Smooth muscle cell (in vitro differentiated cells): ENCODE results near the gene SOX6. TPM values are rescaled to one million over a fixed set of nuclear protein-coding genes. Genes with fewer than 3 reads are reported as not detected.

Experiments used
- DNase-seq: peaks from one replicate; lab custom pipeline; 2025; ENCODE audit not compliant: unreplicated experiment; lab: John Stamatoyannopoulos, UW
- H2AFZ ChIP-seq: fragments of 200-600 bp; sonication (generic); 2 replicates; pipeline ENCODE4 v1.6.0; 2016; ENCODE audit warnings: antibody characterized with exemption, low read depth, mild to moderate bottlenecking
- H3F3A ChIP-seq: fragments of 200-600 bp; sonication (generic); 2 replicates; pipeline ENCODE4 v1.6.0; 2017; ENCODE audit warnings: antibody characterized with exemption, low read depth
- H3K27ac ChIP-seq: fragments of 200-600 bp; sonication (generic); 2 replicates; pipeline ENCODE4 v1.5.1; 2016; ENCODE audit warnings: low read depth, mild to moderate bottlenecking
- H3K27me3 ChIP-seq: fragments of 200-600 bp; sonication (generic); 2 replicates; pipeline ENCODE4 v1.6.1; 2016; ENCODE audit warnings: low read depth, mild to moderate bottlenecking
- H3K36me3 ChIP-seq: fragments of 200-600 bp; sonication (generic); 2 replicates; pipeline ENCODE4 v1.5.1; 2016; ENCODE audit warnings: low read depth
- H3K4me1 ChIP-seq: fragments of 200-600 bp; sonication (generic); 2 replicates; pipeline ENCODE4 v1.5.1; 2016; ENCODE audit warnings: low read depth
- H3K4me2 ChIP-seq: fragments of 200-600 bp; sonication (generic); 2 replicates; pipeline ENCODE4 v1.6.0; 2016; ENCODE audit warnings: mild to moderate bottlenecking
- H3K4me3 ChIP-seq: fragments of 200-600 bp; sonication (generic); 2 replicates; pipeline ENCODE4 v1.5.1; 2016; ENCODE audit warnings: mild to moderate bottlenecking
- H3K79me2 ChIP-seq: fragments of 200-600 bp; sonication (generic); 2 replicates; pipeline ENCODE4 v1.6.0; 2016; ENCODE audit warnings: low read depth, mild to moderate bottlenecking
- H3K9ac ChIP-seq: fragments of 200-600 bp; sonication (generic); 2 replicates; pipeline ENCODE4 v1.6.0; 2016; ENCODE audit warnings: low read depth
- H3K9me3 ChIP-seq: fragments of 200-600 bp; sonication (generic); replicated peaks from 2 replicates; pipeline ENCODE4 v1.5.1; 2016; ENCODE audit warnings: low read depth
- H4K20me1 ChIP-seq: fragments of 200-600 bp; sonication (generic); 2 replicates; pipeline ENCODE4 v1.6.0; 2016; ENCODE audit warnings: low read depth
- WGBS: methylation state at CpG from one replicate; pipeline ENCODE4 v1.1.7; 2016; ENCODE audit warnings: low lambda C conversion rate; 5-methylcytosine and 5-hydroxymethylcytosine counted together
- polyA plus RNA-seq: library from polyadenylated mRNA; unstranded; fragments of >200 nt; fragmentation: Nextera tagmentation; extraction: Ambion mirVana; gene quantifications from 2 replicates; pipeline ENCODE4 v1.2.1, GENCODE V29; 2016
- total RNA-seq: library from RNA; depleted of rRNA; stranded (reverse); fragments of >200 nt; gene quantifications from 2 replicates; pipeline ENCODE4 v1.2.3, GENCODE V29; 2014
- TF ChIP-seq, protein P1 (sequence below): fragments of 200-600 bp; sonication (generic); IDR thresholded peaks from 2 replicates; pipeline ENCODE4 v1.5.1; 2017; ENCODE audit warnings: borderline replicate concordance, mild to moderate bottlenecking, antibody characterized with exemption; ENCODE audit not compliant: insufficient read depth, poor library complexity, severe bottlenecking

The SOX6 gene
- total and polyA plus RNA-seq, 2 experiments from 2014 or later, result 11.2 to 27.6 TPM

DNA sequence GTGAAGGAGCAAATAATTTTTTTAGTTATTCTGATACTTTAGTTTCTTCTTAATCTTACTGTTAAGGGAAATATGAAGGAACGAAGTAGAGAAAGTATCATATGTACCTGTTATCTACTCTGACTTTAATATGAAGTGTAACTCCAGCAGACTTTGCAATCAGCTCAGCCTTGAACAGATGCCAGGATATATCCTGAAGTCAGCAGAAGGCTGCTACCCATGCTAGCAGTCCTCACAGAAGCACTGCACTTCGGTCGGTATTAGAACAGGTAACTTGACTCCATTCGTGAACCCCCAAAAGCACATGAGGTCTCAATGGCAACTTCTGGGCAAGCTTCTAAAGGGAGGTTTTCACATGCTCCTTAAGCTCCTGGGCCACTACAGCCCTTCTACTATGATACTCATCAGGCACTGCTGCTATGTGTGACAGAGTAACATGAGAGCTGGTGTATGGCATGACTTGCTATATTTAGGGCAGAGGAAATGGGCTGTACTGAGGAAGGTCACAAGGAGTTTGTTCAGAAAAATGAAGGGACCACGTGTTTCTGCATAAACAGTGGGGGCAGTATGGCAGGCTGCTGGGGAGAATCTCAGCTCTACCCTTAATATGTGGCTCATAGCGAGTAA is 344.1 kb downstream of the SOX6 start:
- Histone ChIP-seq H3K9me3 (no peaks in the 10 kb centered on the region), H3K4me3 (no peak overlapping the region), H3K4me1 (peaks cover 10% of the 10 kb centered on the region), H2AFZ (no peak overlapping the region), H3K4me2 (peak overlapping the region; percentile 43), H4K20me1 (no peaks in the 10 kb centered on the region), H3K27me3 (no peaks in the 10 kb centered on the region), H3K36me3 (no peaks in the 10 kb centered on the region), H3K27ac (no peak overlapping the region), H3K79me2 (no peaks in the 10 kb centered on the region), H3F3A (no peaks in the 10 kb centered on the region), H3K9ac (no peak overlapping the region)
- TF ChIP-seq, protein P1, sequence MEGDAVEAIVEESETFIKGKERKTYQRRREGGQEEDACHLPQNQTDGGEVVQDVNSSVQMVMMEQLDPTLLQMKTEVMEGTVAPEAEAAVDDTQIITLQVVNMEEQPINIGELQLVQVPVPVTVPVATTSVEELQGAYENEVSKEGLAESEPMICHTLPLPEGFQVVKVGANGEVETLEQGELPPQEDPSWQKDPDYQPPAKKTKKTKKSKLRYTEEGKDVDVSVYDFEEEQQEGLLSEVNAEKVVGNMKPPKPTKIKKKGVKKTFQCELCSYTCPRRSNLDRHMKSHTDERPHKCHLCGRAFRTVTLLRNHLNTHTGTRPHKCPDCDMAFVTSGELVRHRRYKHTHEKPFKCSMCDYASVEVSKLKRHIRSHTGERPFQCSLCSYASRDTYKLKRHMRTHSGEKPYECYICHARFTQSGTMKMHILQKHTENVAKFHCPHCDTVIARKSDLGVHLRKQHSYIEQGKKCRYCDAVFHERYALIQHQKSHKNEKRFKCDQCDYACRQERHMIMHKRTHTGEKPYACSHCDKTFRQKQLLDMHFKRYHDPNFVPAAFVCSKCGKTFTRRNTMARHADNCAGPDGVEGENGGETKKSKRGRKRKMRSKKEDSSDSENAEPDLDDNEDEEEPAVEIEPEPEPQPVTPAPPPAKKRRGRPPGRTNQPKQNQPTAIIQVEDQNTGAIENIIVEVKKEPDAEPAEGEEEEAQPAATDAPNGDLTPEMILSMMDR, result no peak
- WGBS, result 90% methylated on average over 6 of the region's 6 CpGs
- no peak for DNase-seq

DNA sequence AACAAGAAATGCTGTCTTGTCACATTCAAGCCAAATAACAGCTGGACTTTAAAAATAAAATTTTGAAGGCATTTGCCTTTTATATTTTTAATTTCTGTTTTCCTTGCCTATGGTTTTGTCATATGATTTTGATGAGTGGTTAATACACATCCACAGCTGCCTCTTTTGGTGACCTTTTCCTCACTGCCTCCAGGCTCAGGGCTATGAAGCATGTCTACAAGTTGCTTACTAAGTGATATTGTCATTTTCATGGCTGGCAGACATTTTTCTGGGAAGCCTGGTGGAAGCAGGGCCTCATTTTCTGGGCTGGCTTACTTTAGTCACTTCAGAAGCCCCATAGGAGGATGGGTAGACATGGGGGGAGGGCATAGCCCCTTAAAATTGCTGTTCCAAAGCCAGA is 344.9 kb downstream of the SOX6 start:
- H3F3A ChIP-seq, result no peaks in the 10 kb centered on the region
- H3K4me3 ChIP-seq, result no peak overlapping the region
- H4K20me1 ChIP-seq, result no peaks in the 10 kb centered on the region
- H3K36me3 ChIP-seq, result no peaks in the 10 kb centered on the region
- peak overlapping the region; percentile 43 for H3K4me2 ChIP-seq
- H3K27ac ChIP-seq, result no peak overlapping the region
- TF ChIP-seq, protein P1, result no peak
- no peak for DNase-seq
- H3K4me1 ChIP-seq, result peaks cover 10% of the 10 kb centered on the region
- H2AFZ ChIP-seq, result no peak overlapping the region
- no peaks in the 10 kb centered on the region for H3K27me3 ChIP-seq
- H3K9ac ChIP-seq, result no peak overlapping the region
- H3K9me3 ChIP-seq, result no peaks in the 10 kb centered on the region
- H3K79me2 ChIP-seq, result no peaks in the 10 kb centered on the region

DNA sequence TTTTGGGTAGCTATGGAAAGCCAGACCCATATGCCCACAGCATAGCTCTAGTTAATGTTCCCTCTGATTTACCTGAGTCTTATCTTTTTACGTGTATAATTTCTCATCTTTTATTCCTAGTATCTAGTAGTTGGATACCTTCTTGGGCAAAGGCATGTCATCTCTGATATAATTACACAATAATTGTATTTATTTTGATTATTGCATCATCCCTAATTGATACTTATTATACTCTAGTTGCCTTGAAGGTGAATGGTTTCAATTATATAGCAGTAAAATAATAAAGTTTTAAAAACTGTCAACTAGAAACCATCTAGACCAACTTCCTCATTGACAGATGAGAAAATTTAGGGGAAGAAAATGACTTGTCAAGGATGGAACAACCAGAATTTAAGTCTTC is 347.3 kb downstream of the SOX6 start:
- Histone ChIP-seq H3K9me3 (no peaks in the 10 kb centered on the region), H4K20me1 (no peaks in the 10 kb centered on the region), H3K9ac (no peak overlapping the region), H3K79me2 (no peaks in the 10 kb centered on the region), H3K27me3 (no peaks in the 10 kb centered on the region), H2AFZ (no peak overlapping the region), H3K36me3 (no peaks in the 10 kb centered on the region), H3F3A (no peaks in the 10 kb centered on the region), H3K4me2 (no peak overlapping the region), H3K4me1 (peaks cover 8% of the 10 kb centered on the region), H3K27ac (no peak overlapping the region), H3K4me3 (no peak overlapping the region)
- no peak for DNase-seq
- TF ChIP-seq, protein P1, result no peak
- WGBS, result 100% methylated on average over 1 of the region's 1 CpG

DNA sequence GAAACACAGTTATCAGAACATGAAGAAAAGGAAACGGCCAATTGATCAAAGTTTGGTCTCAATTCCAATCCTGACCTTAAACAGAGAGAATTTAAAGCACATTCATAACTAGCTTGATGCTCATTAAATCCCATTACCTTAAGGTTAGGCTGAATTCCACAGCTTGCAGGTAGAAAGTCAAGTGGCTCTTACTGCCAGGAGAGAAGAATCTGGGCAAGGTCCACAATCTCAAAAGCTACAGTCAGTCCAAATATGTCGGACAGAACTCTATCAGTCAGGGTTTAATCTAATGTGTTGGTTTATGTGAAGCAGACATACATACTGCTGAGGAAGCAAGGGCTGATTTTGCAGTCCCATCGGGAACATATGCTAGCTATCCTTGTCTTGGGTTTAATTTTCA is 348.8 kb downstream of the SOX6 start:
- Histone ChIP-seq H3K36me3 (no peaks in the 10 kb centered on the region), H3K4me2 (no peak overlapping the region), H3K27me3 (no peaks in the 10 kb centered on the region), H3K4me3 (no peak overlapping the region), H3K27ac (no peak overlapping the region), H3K4me1 (peaks cover 3% of the 10 kb centered on the region), H3K9me3 (no peaks in the 10 kb centered on the region), H3K9ac (no peak overlapping the region), H3K79me2 (no peaks in the 10 kb centered on the region), H2AFZ (no peak overlapping the region), H3F3A (peaks cover 11% of the 10 kb centered on the region), H4K20me1 (peaks cover 2% of the 10 kb centered on the region)
- WGBS, result 37% methylated on average over 3 of the region's 3 CpGs
- no peak for DNase-seq
- TF ChIP-seq, protein P1, result no peak
